Hematopoietic multipotent progenitor cell treated with erythropoietin and hydrocortisone succinate and interleukin-3 and kit ligand, for 8 days (in vitro differentiated cells): Measurements from ENCODE around the gene NAALAD2.
"Not testable (repeated sequence)": the region's sequence is repeated elsewhere in the genome, so short reads cannot be mapped to it uniquely, and the experiment has no call there.

ENCODE experiments used
- DNase-seq: peaks from one replicate; pipeline ENCODE4 v3.0.0-alpha.2; 2015

The NAALAD2 gene

DNA sequence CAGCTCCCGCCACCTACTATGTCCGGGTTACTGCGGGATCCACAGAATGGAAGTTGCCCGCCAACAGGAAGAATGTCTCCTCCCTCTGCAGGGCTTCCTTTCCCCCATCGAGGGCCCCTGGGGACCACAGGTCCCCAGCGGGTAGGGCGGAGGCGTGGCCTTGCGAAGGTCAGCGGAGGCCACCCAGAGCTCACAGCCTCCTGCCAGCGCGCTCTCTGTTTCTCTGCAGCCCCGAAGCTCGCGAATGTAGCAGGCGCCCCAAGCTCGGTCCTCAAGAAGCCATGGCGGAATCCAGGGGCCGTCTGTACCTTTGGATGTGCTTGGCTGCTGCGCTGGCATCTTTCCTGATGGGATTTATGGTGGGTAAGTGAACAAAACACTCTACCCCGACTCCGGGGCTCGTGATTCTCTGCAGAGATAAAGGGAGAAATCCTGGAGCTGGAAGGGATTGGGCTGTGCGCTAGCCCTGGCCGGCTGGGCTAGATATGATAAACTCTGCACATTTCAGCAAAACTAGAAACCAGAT lies at the start of gene NAALAD2:
Gene NAALAD2 (plus strand): TSS at position 186 of the 526 bp plus-strand sequence. CDS start 96 bp downstream, at position 282.
- no peak for DNase-seq

DNA sequence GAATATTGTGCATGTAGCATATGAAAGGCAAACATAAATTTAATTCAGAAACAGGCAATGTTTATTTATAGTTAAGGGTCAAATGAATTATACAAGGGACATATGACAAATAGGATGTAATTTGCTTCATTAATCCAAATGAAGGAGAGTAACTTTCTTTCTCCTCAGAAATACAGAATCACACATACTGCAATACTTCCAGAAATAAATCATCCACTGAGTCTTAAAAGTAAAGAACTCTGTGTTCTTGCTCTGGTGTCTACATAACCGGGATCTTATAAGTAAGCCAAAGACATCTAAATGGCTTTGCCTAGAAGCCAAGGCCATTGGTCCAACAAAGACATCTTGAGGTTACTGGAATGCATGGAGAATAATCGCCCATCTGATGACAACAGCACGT lies 48.8 kb upstream of the NAALAD2 start, which contains the start of gene UBTFL1:
Gene UBTFL1 (plus strand): TSS at position 301 of the 400 bp plus-strand sequence. CDS start 0 bp downstream, at position 301.
- DNase-seq = not testable (repeated sequence)

DNA sequence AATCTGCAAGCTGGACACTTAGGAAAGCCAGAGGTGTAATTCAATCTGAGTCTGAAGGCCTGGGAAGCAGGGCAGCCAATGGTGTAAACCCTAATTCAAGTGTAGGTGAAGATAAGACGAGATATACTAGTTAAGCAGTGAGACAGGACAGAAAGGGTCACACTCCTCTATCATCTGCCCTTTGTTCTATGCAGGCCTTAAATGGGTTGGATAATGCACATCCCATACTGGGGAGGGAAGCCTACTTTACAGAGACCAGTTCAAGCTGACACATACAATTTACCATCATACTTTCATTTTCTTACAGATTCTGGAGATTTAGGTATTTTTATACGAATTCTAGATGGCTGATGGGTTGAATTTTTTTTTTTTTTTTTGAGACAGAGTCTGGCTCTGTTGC lies 45.7 kb upstream of the NAALAD2 start:
- DNase-seq = not testable (repeated sequence)

DNA sequence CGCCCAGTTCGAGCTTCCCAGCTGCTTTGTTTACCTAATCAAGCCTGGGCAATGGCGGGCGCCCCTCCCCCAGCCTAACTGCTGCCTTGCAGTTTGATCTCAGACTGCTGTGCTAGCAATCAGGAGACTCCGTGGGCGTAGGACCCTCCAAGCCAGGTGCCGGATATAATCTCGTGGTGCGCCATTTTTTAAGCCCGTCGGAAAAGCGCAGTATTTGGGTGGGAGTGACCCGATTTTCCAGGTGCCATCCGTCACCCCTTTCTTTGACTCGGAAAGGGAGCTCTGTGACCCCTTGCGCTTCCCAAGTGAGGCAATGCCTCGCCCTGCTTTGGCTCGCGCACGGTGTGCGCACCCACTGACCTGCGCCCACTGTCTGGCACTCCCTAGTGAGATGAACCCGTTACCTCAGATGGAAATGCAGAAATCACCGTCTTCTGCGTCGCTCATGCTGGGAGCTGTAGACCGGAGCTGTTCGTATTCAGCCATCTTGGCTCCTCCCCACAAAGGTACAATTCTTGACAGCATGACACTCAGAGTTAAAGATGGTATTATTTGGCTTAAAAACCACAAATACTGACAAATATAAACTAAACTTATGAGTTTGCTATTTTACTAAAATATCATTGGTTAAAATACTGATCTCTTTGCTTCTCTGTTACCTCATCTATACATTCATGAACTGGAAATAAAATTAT lies 39.1 kb upstream of the NAALAD2 start:
- not testable (repeated sequence) for DNase-seq

DNA sequence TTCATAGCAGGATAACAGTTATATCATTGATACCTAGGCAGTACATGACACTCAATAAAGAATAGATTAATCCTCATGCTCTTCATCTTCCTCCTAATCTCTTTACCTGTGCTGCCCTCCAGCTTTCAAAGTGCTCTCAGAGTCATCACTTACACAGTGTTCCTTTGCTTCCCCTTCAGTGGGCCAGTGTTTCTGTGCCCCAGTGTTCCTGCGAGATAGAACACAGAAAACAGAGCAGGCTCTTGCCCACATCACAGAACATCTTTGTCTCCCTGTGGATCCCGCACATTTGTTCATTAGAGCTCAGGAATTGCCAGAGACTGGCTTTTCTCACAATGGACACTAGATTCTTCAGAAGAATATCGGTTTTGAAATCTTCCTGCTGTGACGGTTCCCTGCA lies 36.2 kb upstream of the NAALAD2 start:
- not testable (repeated sequence) for DNase-seq

DNA sequence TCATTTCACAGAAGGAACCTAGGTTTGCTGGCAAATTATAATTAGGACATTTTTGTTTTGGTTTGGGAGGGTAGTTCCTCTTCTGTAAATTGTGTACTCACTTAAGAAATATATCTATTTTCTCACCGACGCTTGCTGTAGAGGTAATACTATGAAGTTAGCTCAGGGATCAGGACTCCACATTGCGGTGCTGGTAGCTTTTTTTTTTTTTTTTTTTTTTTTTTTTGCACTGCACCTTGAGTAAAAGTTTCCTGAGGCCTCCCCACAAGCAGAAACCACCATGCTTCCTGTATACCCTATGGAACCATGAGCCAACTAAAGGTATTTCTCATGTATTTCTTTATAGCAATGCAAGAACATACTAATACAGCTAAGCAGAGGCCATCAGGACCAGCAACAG lies 34.0 kb upstream of the NAALAD2 start:
- DNase-seq = no peak

DNA sequence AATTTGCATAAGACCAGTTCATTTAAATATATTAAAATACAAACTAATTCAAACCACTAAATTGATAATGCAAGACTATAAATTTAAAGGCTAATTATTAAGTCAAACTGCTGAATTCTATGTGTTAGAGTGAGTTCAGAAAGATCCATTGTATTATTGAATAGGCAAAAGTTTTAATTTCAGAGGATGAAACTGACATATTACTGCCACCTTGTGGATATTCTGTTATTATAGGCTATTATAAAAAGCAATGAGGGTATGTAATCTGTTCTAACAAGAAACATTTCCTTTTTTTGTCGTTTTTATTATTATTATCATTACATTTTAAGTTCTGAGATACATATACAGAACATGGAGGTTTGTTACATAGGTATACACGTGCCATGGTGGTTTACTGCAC lies 20.9 kb upstream of the NAALAD2 start:
- peak; percentile 3 for DNase-seq

DNA sequence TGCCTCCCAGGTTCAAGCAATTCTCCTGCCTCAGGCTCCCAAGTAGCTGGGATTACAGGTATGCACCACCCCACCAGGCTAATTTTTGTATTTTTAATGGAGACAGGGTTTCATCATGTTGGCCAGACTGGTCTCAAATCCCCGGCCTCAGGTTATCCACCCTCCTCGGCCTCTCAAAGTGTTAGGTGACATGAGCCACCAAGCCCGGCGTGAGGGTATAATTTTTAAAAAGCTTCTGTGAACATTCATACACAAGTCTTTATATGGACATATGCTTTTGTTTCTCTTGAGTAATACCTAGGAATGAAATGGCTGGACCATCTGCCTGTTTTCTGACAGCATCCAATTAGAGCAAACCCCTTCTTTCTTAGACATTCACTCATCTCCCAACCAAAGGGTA lies 14.3 kb upstream of the NAALAD2 start:
- DNase-seq = no peak

DNA sequence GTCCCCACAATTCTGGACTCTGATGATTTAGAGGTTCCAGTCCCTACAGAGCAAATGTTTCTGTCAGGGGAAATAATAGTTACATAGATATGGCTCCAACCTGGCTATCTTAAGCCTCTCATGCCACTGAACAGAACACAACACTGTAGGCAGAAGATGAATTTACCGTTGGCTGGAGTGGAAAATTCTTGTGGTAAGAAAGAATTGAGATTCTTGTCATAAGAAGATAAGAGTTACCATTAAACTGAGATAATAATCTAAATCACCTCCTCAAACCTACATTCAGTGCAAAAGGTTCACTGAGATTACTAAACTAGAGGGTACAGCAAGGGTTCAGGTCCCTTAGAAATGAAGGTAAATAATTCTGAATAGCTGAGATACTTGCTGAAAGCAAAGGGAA lies 10.1 kb upstream of the NAALAD2 start:
- no peak for DNase-seq

DNA sequence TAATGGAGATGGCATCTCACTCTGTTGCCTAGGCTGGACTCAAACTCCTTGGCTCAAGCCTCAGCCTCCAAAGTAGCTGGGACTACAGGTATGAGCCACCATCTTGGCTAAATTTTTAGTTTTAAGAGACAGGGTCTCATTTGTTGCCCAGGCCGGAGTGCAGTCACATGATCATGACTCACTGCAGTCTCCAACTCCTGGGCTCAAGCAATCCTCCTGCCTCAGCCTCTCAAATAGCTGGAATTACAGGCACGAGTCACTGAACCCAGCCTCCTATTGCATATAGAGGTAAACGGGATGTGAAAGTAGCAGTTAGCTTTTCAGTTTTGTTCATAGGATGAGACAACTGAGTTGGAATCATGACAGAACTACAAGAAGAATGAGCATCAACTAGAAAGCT lies 9.5 kb upstream of the NAALAD2 start:
- no peak for DNase-seq

DNA sequence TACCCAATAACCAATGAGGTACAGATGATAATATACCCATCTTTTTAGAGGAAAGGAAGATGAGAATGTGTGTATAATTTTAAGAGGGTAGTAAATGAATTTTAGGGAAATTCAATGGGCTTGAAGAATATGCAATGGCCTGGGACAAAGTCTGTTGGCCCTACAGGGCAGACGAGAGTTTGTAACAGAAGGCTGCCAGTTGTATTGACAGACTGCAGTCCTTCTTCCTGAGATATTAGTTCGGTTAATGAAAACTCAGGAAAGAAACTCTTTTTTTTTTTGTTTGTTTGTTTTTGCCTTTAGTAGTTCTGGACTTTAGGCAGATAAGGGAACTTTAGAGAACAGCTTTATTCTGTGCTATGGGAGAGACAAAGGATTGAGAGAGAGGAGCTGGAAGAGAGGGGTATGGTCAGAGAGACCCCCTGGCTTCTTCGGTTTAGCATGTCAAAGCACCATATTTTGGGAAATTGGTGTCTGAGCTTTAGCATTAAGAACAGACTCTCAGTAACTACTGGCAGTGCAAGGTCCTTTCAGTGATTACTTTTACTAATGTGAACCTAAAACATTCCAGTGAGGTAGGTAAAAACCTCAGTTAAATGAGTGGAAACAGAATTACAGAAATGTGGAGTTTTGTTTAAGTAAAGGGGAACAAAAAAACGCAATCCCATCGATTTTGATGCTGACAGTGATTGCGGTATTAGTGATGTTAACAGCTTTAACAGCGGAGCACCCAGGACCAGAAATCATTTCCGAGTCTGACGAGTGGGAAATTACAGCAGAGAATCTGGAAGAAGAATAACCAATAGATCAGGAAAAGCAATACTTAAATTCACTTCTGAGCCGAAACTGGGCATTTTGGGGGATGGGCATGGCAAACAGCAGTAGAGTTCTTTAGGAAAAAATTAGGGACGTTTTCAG lies 644 bp upstream of the NAALAD2 start:
- no peak for DNase-seq

DNA sequence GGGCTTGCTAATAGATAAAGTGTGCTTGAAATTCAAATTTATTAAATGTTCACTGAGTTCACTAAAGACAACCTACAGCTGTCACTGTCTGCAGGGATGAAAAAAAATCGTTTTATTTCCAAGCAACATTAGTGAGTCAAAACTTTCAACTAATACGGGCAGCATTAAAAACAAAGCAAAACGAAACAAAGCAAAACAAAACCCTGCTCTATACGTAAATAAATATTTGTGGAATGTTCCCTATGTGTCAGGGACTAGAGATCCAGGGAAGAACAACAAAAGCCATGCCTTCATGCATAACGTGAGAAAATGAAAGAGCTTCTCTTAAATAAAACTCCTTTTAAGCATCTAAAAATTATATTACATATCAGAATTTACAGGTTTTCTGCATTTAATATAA lies 553 bp downstream of the NAALAD2 start:
- no peak for DNase-seq

DNA sequence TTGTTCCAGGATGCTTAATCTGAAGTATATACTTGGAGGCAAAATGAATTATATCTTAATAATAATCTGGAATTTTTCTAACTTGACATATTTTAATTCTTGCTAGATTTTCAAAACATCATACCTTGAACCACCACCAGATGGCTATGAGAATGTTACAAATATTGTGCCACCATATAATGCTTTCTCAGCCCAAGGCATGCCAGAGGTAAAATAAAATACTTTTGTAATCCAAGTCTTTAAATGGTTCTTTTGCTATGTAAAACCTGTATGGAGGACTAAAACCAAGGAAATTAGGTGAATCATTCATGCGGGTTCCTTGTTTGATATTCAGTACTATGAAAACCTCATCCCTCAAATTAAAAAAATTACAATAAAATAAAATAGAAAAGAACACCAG lies 14.4 kb downstream of the NAALAD2 start:
- DNase-seq = no peak

DNA sequence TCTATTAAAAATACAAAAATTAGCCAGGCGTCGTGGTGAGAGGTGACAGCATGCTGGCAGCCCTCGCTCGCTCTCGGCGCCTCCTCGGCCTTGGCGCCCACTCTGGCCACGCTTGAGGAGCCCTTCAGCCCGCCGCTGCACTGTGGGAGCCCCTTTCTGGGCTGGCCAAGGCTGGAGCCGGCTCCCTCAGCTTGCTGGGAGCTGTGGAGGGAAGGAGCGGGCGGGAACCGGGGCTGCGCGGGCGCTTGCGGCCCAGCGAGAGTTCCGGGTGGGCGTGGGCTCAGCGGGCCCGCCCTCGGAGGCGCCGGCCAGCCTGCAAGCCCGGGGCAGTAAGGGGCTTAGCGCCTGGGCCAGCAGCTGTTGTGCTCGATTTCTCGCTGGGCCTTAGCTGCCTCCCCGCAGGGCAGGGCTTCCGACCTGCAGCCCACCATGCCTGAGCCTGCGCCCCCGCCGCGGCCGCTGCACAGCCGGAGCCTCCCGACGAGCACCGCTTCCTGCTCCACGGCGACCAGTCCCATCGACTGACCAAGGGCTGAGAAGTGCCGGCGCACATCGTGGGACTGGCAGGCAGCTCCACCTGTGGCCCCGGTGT lies 32.6 kb downstream of the NAALAD2 start:
- not testable (repeated sequence) for DNase-seq

DNA sequence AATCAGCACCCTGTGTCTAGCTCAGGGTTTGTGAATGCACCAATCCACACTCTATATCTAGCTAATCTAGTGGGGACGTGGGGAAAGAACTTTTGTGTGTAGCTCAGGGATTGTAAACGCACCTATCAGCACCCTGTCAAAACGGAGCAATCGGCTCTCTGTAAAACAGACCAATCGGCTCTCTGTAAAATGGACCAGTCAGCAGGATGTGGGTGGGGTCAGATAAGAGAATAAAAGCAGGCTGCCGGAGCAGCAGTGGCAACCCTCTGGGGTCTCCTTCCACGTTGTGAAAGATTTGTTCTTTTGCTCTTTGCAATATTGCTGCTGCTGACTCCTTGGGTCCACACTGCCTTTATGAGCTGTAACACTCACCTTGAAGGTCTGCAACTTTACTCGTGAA lies 33.2 kb downstream of the NAALAD2 start:
- DNase-seq = not testable (repeated sequence)

DNA sequence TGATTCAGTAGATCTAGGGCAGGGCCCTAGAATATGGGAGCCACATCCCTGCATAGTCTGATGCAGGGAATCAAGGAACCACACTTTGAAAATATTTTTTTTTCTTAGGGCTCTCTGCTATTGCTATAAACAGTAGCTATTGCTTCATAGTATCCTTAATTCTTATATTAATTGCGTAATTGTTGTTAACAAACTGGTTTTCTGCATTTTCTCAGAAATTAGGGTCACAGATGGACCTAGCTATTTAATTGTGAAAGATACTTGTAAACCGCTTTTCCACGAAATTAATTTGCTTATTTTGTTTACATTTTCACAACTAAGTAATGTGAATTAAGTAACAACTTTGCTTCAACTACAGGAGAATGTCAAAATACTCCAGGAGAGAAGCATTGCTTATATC lies 34.1 kb downstream of the NAALAD2 start:
- no peak for DNase-seq

DNA sequence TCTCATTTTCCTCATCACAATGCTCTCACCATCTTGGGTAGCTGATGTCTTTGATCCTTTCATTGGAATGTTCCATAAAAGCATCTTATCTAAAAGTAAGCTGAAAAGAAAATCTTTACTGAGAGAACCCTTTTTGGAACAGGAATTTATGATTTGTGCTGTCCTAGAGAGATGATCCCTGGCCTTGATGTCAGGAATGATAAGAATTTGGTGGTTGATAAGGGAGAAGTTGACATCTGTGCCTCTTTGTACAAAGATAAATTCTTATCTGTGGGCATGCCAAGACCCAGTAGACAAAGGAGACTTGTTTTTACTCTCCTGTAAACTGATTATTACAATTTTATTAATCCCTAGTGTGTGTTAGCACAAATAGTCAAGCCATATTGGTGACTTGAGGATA lies 36.9 kb downstream of the NAALAD2 start:
- DNase-seq = no peak

DNA sequence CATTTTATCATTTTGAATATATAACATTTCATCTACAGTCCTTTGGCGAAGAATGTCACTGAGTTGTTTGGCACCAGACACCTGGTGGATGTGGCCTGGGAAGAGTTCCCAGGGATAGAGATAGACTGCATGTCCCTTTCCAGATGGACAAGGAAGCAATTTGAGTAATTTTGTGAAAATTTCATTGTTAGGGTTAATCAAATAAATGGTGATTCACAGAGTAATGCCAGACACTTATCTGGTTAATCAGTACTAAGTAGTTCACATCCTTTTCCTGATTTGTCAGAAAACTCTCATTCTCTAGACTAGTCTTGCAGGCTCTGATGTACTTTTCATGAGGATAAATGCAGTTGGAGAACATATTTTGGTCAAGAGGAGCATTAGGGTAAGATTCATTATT lies 41.6 kb downstream of the NAALAD2 start:
- DNase-seq = no peak

DNA sequence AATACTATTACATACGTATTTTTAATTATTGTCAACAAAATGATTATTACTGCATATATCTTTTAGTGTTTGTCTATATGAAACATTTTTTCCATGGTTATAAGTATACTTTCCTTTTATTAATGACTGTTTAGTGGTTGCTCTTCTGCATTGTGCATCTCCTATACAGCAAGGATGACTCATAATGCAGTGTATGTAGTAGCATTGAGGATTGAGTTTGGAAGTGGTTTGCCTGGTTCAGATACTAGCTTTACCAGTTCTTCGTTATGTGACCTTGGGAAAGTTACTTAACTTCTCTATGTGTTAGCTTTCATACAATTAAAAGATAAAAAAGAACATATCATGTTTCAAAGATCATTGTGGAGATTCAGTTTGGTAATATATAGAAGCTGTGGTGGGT lies 44.3 kb downstream of the NAALAD2 start:
- DNase-seq = no peak

DNA sequence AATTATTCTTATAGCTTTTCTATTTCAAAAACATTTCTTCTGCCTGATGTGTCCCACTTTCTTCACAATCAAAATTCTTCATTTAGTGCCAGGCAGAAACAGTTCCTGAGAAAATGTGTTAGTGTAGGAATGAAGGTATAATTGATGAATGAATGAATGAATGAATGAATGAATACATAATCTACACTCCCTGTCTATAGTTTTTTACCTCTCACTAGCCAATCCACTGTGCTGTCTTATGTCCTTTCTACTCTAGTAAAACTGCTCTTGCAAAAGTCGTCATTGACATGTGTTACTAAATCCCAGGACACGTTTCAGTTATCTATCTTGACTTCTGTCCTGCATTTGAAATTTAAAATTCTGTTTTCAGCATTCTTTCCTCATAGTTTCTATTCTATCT lies 45.5 kb downstream of the NAALAD2 start:
- DNase-seq = no peak

DNA sequence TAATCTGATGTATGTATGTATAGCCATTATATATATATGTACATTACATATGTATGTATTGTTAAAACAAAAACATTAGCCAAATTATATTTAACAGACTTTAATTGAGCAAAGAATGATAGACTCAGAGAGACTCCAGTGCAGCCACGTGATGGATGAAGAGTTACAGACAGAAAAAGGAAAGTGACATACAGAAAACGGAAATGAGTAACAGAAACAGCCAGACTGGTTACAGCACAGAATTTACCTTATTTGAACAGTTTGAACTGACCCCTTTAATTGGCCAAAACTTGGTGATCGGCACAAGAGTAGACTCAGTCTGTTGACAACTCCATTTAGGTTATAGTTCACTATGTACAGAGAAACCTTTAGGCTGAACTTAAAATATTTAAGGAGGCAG lies 53.4 kb downstream of the NAALAD2 start:
- no peak for DNase-seq

DNA sequence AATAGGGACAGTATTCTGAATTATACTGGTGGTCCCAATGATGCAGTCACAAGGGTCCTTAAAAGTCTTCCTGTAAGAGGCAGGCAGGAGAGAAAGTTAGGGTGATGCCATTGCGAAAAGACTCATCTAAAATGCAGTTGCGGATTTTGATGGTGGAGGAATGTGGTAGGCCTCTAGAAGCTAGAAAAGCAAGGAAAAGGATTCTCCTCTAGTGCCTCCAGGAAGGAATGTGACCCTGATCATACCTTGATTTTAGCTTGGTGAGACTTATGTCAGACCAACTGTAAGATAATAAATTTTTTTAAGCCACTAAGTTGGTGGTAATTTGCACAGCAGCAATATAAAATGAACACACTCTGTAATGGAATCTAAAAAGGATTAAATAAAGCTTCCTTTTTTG lies 54.5 kb downstream of the NAALAD2 start:
- DNase-seq = no peak

DNA sequence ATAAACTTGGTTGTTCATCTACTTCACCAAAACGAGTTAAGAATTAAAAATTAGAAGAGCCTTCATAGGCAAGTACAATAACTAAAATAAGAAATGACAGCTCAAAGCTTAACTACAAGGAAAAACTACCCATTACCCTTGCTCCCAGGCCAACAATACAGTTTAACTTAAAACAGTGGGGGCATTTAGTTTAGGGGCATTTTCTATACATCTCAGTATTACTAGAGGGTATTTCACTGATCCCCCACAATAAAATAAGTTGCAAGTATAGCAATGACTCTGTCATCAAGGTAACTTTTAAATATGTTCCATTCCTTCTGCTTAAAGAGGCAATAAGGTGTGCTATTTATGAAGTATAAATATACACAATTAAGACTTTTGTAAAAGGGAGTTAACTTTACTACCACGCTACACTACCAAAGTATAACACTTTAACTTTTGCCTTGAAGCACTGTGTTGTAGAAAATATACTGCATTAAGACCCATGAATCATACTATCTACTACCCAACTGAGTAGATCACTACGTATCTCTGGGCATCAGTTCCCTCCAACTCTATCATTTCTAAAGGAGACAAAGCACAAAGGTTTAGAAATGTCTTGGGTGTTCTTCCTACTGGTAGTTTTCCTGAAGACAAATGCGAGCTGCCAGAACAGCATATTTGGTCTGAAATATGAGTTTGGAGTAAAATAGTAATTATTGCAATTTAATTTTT lies 58.6 kb downstream of the NAALAD2 start:
- DNase-seq = no peak
